Measurements from ENCODE around the gene CSNK2A1.

CSNK2A1 gene

GRCh38 chr20:563187-563586 is 19.6 kb upstream of the CSNK2A1 start:
- DNase-seq, result no peak

- DNase-seq, result no peak
These were observed 18.8 kb upstream of the CSNK2A1 start for GRCh38 chr20:562232-562897.

- peak; percentile 45 for DNase-seq
These were observed 18.0 kb upstream of the CSNK2A1 start for GRCh38 chr20:561437-562231.

- DNase-seq, result no peak
These were observed 17.1 kb upstream of the CSNK2A1 start for GRCh38 chr20:560680-561079.

- no peak for DNase-seq
These were observed 14.5 kb upstream of the CSNK2A1 start for GRCh38 chr20:558117-558516.

- DNase-seq, result no peak
These were observed 13.4 kb upstream of the CSNK2A1 start for GRCh38 chr20:556984-557383.

- no peak for DNase-seq
These were observed 12.4 kb upstream of the CSNK2A1 start for GRCh38 chr20:555976-556385.

GRCh38 chr20:550611-551010 is 7.0 kb upstream of the CSNK2A1 start:
- no peak for DNase-seq

GRCh38 chr20:549722-550496 is 6.3 kb upstream of the CSNK2A1 start:
- DNase-seq, result no peak

- no peak for DNase-seq
These were observed 5.3 kb upstream of the CSNK2A1 start for GRCh38 chr20:548906-549305.

GRCh38 chr20:547394-547793 is 3.8 kb upstream of the CSNK2A1 start:
- no peak for DNase-seq

GRCh38 chr20:546353-546752 is 2.8 kb upstream of the CSNK2A1 start:
- no peak for DNase-seq

GRCh38 chr20:544153-544725 is 649 bp upstream of the CSNK2A1 start:
- no peak for DNase-seq

GRCh38 chr20:542777-543368 is 717 bp downstream of the CSNK2A1 start:
- DNase-seq, result peak; percentile 39

- DNase-seq, result no peak
These were observed 3.0 kb downstream of the CSNK2A1 start for GRCh38 chr20:540391-541201.

- no peak for DNase-seq
These were observed 3.7 kb downstream of the CSNK2A1 start for GRCh38 chr20:539848-540247.

GRCh38 chr20:539191-539590 is 4.4 kb downstream of the CSNK2A1 start:
- DNase-seq, result no peak

GRCh38 chr20:537983-538382 is 5.6 kb downstream of the CSNK2A1 start:
- DNase-seq, result no peak

- no peak for DNase-seq
These were observed 7.1 kb downstream of the CSNK2A1 start for GRCh38 chr20:536426-537010.

GRCh38 chr20:535958-536357 is 7.6 kb downstream of the CSNK2A1 start:
- DNase-seq, result no peak

GRCh38 chr20:533526-533925 is 10.1 kb downstream of the CSNK2A1 start:
- DNase-seq, result no peak

GRCh38 chr20:532530-532929 is 11.1 kb downstream of the CSNK2A1 start:
- DNase-seq, result no peak
